Head of caudate nucleus (tissue), 42 donors: ENCODE measurements around the gene UPK3B.
"Not testable (repeated sequence)": the region's sequence is repeated elsewhere in the genome, so short reads cannot be mapped to it uniquely, and the experiment has no call there.

Source experiments
- DNase-seq, 42 donors: peaks; one replicate each; pipeline versions ENCODE4 v3.0.0 to v3.0.0-alpha.2; 2020 to 2021; ENCODE audit warnings: mixed read lengths in 7 of 42
- intact Hi-C: fragments of 100-400 bp; cut with DNase I; formaldehyde crosslinking; loops from one replicate; pipeline ENCODE4 v1.15.0; 2022

The UPK3B gene

GRCh38 chr7:76511200-76511910 is 1.0 kb downstream of the UPK3B start:
- intact Hi-C loops, DNase-seq: not testable (repeated sequence)

- DNase-seq = peak in 1 of 42 donors; percentile 3
- intact Hi-C loops = not testable (repeated sequence)
Observed at GRCh38 chr7:76511911-76512885, 1.8 kb downstream of the UPK3B start.

GRCh38 chr7:76512941-76513816 is 2.8 kb downstream of the UPK3B start:
- intact Hi-C loops = no loop called here
- DNase-seq = peak in 1 of 42 donors; percentile 16

- intact Hi-C loops = no loop called here
- peak in 1 of 42 donors; percentile 4 for DNase-seq
Observed at GRCh38 chr7:76513817-76514799, 3.8 kb downstream of the UPK3B start.

- DNase-seq = peak in 1 of 42 donors; percentile 4
- intact Hi-C loops = no loop called here
Observed at GRCh38 chr7:76514926-76515771, 4.8 kb downstream of the UPK3B start.

- DNase-seq = peak in 24 of 42 donors; percentile 21 to 89 (median 62)
- intact Hi-C loops = no loop called here
Observed at GRCh38 chr7:76515999-76516443, 5.7 kb downstream of the UPK3B start.

- DNase-seq, intact Hi-C loops: not testable (repeated sequence)
Observed at GRCh38 chr7:76516932-76517331, 6.6 kb downstream of the UPK3B start.

- DNase-seq, intact Hi-C loops: not testable (repeated sequence)
Observed at GRCh38 chr7:76526183-76526582, 15.8 kb downstream of the UPK3B start.

GRCh38 chr7:76531643-76532042 is 21.3 kb downstream of the UPK3B start:
- DNase-seq, intact Hi-C loops: not testable (repeated sequence)

GRCh38 chr7:76543197-76543596 is 32.8 kb downstream of the UPK3B start, which contains the start of gene SPDYE16:
TSS of gene SPDYE16 (minus strand) at chr7:76543297. CDS start at chr7:76541459, 1,838 bp downstream.
- DNase-seq, intact Hi-C loops: not testable (repeated sequence)

GRCh38 chr7:76549025-76549854 is 38.9 kb downstream of the UPK3B start:
- intact Hi-C loops = not testable (repeated sequence)
- peak; percentile 78 to 96 (median 90) for DNase-seq

GRCh38 chr7:76549855-76550248 is 39.5 kb downstream of the UPK3B start:
- intact Hi-C loops = not testable (repeated sequence)
- peak in 6 of 42 donors; percentile 1 to 41 (median 10) for DNase-seq

GRCh38 chr7:76551992-76552391 is 41.6 kb downstream of the UPK3B start:
- DNase-seq, intact Hi-C loops: not testable (repeated sequence)

GRCh38 chr7:76559685-76560084 is 49.3 kb downstream of the UPK3B start:
- DNase-seq, intact Hi-C loops: not testable (repeated sequence)

- intact Hi-C loops, DNase-seq: not testable (repeated sequence)
Observed at GRCh38 chr7:76560157-76560556, 49.8 kb downstream of the UPK3B start.

- not testable (repeated sequence) for DNase-seq
Observed at GRCh38 chr7:76561342-76561741, 51.0 kb downstream of the UPK3B start.

More at GRCh38 chr7:76561342-76561741, 51.0 kb downstream of the UPK3B start:
- intact Hi-C loops = not testable (repeated sequence)
